ENCODE data around the gene KRTAP13-4.

DNA sequence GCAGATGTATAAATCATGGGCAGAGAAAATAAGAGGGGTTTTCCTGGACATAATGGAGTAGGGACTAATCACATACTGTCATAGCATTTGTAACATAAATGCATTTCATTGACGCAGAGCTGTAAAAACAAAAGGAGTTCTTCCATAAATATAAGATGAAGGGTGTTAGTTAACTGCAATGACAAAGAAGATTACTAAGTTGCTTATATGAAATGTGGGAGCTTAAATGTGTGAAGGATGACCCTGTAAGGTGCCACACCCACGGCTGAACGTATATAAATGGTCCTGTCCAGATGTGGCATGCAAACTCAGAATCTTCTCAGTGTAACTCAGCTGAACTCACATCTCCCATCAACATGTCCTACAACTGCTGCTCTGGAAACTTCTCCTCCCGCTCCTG, 34.3 kb upstream of the KRTAP13-4 start, which contains the start of gene KRTAP13-1:
- TF ChIP-seq, protein P1, sequence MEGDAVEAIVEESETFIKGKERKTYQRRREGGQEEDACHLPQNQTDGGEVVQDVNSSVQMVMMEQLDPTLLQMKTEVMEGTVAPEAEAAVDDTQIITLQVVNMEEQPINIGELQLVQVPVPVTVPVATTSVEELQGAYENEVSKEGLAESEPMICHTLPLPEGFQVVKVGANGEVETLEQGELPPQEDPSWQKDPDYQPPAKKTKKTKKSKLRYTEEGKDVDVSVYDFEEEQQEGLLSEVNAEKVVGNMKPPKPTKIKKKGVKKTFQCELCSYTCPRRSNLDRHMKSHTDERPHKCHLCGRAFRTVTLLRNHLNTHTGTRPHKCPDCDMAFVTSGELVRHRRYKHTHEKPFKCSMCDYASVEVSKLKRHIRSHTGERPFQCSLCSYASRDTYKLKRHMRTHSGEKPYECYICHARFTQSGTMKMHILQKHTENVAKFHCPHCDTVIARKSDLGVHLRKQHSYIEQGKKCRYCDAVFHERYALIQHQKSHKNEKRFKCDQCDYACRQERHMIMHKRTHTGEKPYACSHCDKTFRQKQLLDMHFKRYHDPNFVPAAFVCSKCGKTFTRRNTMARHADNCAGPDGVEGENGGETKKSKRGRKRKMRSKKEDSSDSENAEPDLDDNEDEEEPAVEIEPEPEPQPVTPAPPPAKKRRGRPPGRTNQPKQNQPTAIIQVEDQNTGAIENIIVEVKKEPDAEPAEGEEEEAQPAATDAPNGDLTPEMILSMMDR (IDR thresholded peaks at IDR 0.05; ENCODE audit: low read depth, low read length, poor library complexity, severe bottlenecking), result no peak
- no peak for TF ChIP-seq EZH2phosphoT487 (IDR thresholded peaks at IDR 0.05; ENCODE audit: borderline replicate concordance, low read length)
